Body of pancreas (tissue), 4 donors: Measurements from ENCODE around the gene AGAP1. TPM values are rescaled to one million over a fixed set of nuclear protein-coding genes. Genes with fewer than 3 reads are reported as not detected.

Source experiments
- ATAC-seq: fragments of 150-250 bp; one replicate; pipeline ENCODE4 v1.9.1; 2016
- DNase-seq, 4 donors: peaks; one replicate each; pipeline ENCODE4 v3.0.0-alpha.2; 2019
- H3K27ac ChIP-seq, 4 donors: fragments of 200-600 bp; sonication (generic); 1 replicate in 3 of 4; 2 replicates in 1 of 4; pipeline versions ENCODE4 v1.5.1 to v1.6.1; 2016 to 2019; ENCODE audit warnings: mild to moderate bottlenecking in 1 of 4, mixed read lengths in 1 of 4, moderate library complexity in 1 of 4
- H3K27me3 ChIP-seq, 2 donors: fragments of 200-600 bp; sonication (generic); one replicate each; pipeline ENCODE4 v1.6.0; 2016; ENCODE audit warnings: mild to moderate bottlenecking in 1 of 2
- H3K36me3 ChIP-seq, 2 donors: fragments of 200-600 bp; sonication (generic); replicated peaks in 1 of 2; 2 replicates each; pipeline ENCODE4 v1.5.1; 2016; ENCODE audit warnings: low read depth in 2 of 2; ENCODE audit not compliant: insufficient read depth in 1 of 2
- H3K4me1 ChIP-seq: fragments of 200-600 bp; sonication (generic); one replicate; pipeline ENCODE4 v1.6.0; 2016
- H3K4me3 ChIP-seq, 2 donors: fragments of 200-600 bp; sonication (generic); 1 replicate in 1 of 2; 2 replicates in 1 of 2; pipeline ENCODE4 v1.5.1; 2016 to 2019
- H3K9me3 ChIP-seq, 3 donors: fragments of 200-600 bp; sonication (generic); 1 replicate in 2 of 3; 2 replicates in 1 of 3; pipeline ENCODE4 v1.5.1; 2016
- POLR2A ChIP-seq, 3 donors: fragments of 450-650 bp; IDR thresholded peaks; one replicate each; pipeline ENCODE4 v1.6.1; 2016; ENCODE audit warnings: antibody characterized with exemption in 3 of 3, mild to moderate bottlenecking in 2 of 3
- WGBS, 2 donors: methylation state at CpG; one replicate each; pipeline ENCODE4 v1.1.5; 2017; 5-methylcytosine and 5-hydroxymethylcytosine counted together
- intact Hi-C: fragments of 100-400 bp; cut with DNase I; formaldehyde crosslinking; loops from one replicate; pipeline ENCODE4 v1.15.1; 2023
- total RNA-seq, 2 donors: library from RNA; depleted of rRNA; stranded (reverse); fragments of >200 nt; gene quantifications; one replicate each; pipeline ENCODE4 v1.1.0, GENCODE V29; 2016
- TF ChIP-seq, protein P1 (sequence below), 7 experiments: fragments of 450-650 bp in 4 of 7; fragments of 200-600 bp in 3 of 7; sonication (generic) in 3 of 7; IDR thresholded peaks; one replicate each; pipeline ENCODE4 v1.5.1; 2016 to 2019; ENCODE audit warnings: antibody characterized with exemption in 7 of 7

Gene AGAP1
- total RNA-seq, 2 donors from 2014 or later = 21.3 to 32.6 TPM

- no peak for DNase-seq
- no peak for ATAC-seq
Measured at GRCh38 chr2:235900631-235901030, 406.8 kb downstream of the AGAP1 start.

GRCh38 chr2:235901243-235901642 lies 407.4 kb downstream of the AGAP1 start:
- Histone ChIP-seq H3K4me3 (no peak overlapping the region), H3K27me3 (no peaks in the 10 kb centered on the region), H3K36me3 (no peaks in the 10 kb centered on the region), H3K27ac (no peak overlapping the region), H3K9me3 (no peaks in the 10 kb centered on the region), H3K4me1 (no peaks in the 10 kb centered on the region)
- ATAC-seq = no peak
- 93% methylated on average over 1 of the region's 1 CpG for WGBS, 2 donors
- intact Hi-C loops = no loop called here
- TF ChIP-seq, protein P1, sequence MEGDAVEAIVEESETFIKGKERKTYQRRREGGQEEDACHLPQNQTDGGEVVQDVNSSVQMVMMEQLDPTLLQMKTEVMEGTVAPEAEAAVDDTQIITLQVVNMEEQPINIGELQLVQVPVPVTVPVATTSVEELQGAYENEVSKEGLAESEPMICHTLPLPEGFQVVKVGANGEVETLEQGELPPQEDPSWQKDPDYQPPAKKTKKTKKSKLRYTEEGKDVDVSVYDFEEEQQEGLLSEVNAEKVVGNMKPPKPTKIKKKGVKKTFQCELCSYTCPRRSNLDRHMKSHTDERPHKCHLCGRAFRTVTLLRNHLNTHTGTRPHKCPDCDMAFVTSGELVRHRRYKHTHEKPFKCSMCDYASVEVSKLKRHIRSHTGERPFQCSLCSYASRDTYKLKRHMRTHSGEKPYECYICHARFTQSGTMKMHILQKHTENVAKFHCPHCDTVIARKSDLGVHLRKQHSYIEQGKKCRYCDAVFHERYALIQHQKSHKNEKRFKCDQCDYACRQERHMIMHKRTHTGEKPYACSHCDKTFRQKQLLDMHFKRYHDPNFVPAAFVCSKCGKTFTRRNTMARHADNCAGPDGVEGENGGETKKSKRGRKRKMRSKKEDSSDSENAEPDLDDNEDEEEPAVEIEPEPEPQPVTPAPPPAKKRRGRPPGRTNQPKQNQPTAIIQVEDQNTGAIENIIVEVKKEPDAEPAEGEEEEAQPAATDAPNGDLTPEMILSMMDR (IDR thresholded peaks at IDR 0.05) = no peak
- no peak for TF ChIP-seq POLR2A (IDR thresholded peaks at IDR 0.05)
- DNase-seq = no peak

More at GRCh38 chr2:235900631-235901030, 406.8 kb downstream of the AGAP1 start:
- TF ChIP-seq POLR2A (IDR thresholded peaks at IDR 0.05) = no peak
- TF ChIP-seq, protein P1 (IDR thresholded peaks at IDR 0.05) = no peak
- no peaks in the 10 kb centered on the region for H3K27me3 ChIP-seq
- WGBS, 2 donors = 83 to 89% methylated on average over 1 of the region's 1 CpG
- intact Hi-C loops = no loop called here
- no peak overlapping the region for H3K27ac ChIP-seq
- no peaks in the 10 kb centered on the region for H3K4me1 ChIP-seq
- H3K36me3 ChIP-seq = no peaks in the 10 kb centered on the region
- no peak overlapping the region for H3K4me3 ChIP-seq
- H3K9me3 ChIP-seq = no peaks in the 10 kb centered on the region

DNA sequence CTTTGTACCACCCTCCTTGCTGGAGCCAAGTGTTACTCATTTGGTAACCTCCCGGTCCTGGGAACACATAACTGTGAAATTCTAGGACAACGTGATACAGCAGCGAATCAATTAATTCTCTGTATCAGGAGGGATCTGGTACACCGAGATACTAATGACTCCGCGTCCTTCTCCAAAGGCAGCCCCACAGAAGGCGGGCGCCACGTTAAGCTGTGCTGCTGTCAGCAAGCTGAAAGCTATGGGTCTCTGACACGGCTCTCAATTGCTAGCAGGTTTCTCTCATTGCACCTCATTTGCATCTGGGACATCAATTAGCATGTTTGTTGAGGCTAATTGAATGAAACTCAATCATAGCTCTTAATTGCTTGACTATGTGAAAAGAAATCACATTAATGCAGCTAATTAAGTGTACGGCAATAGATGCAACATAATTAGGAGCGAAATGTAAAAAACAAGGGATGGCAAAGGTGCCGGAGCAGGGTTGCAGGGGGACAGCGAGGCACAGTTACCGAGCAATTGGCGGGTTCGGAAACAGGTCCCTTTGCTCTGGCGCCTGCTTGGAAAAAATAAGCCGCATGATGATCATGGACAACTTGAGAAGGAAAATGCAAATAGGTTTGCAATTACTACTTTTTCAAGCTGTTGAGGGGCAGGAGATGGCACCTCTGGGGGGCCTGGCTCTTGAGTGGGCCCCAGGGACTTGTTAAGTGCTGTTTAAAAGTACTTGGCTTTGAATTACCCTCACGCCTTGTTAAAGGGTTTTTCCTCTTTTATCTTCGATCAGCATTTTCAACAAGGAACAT lies 410.1 kb downstream of the AGAP1 start:
- no peak for TF ChIP-seq POLR2A (IDR thresholded peaks at IDR 0.05)
- TF ChIP-seq, protein P1 (IDR thresholded peaks at IDR 0.05) = no peak
- Histone ChIP-seq H3K27ac (no peak overlapping the region), H3K4me3 (no peak overlapping the region), H3K27me3 (no peaks in the 10 kb centered on the region), H3K4me1 (no peaks in the 10 kb centered on the region), H3K36me3 (no peaks in the 10 kb centered on the region), H3K9me3 (no peaks in the 10 kb centered on the region)
- intact Hi-C loops = no loop called here
- DNase-seq (no peak), ATAC-seq (no peak)
- WGBS, 2 donors = 84 to 89% methylated on average over 21 of the region's 21 CpGs

GRCh38 chr2:235904585-235904931 lies 410.7 kb downstream of the AGAP1 start:
- Histone ChIP-seq H3K36me3 (no peaks in the 10 kb centered on the region), H3K4me3 (no peak overlapping the region), H3K4me1 (no peaks in the 10 kb centered on the region), H3K27me3 (no peaks in the 10 kb centered on the region), H3K27ac (no peak overlapping the region), H3K9me3 (no peaks in the 10 kb centered on the region)
- WGBS, 2 donors = 78 to 85% methylated on average over 6 of the region's 6 CpGs
- DNase-seq (no peak), ATAC-seq (no peak)
- intact Hi-C loops = no loop called here
- TF ChIP-seq POLR2A (IDR thresholded peaks at IDR 0.05) = no peak
- TF ChIP-seq, protein P1 (IDR thresholded peaks at IDR 0.05) = no peak

DNA sequence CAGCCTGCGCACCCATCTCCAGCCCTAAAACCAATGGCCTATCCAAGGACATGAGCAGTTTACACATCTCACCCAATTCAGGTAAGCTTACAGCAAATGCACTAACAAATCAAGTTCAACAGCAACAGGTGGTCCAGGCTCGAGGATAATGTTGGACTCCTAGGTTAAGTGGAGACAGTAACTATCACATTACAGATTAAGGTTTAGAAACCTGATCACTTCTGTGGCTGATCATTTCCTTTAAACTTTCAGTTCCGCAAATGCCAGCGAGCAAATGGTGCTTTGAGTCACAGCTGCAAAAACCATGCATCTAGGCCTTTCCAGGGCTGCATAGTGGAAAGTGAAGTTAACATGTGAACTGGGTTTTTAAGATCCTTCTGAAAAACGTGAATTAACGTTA lies 415.0 kb downstream of the AGAP1 start:
- 78 to 87% methylated on average over 6 of the region's 6 CpGs for WGBS, 2 donors

More for the DNA sequence above, 415.0 kb downstream of the AGAP1 start:
- H3K9me3 ChIP-seq = no peaks in the 10 kb centered on the region
- H3K27ac ChIP-seq = no peak overlapping the region
- TF ChIP-seq POLR2A (IDR thresholded peaks at IDR 0.05) = no peak
- TF ChIP-seq, protein P1 (IDR thresholded peaks at IDR 0.05) = no peak
- DNase-seq (no peak), ATAC-seq (no peak)
- H3K27me3 ChIP-seq = no peaks in the 10 kb centered on the region
- no peaks in the 10 kb centered on the region for H3K4me1 ChIP-seq
- intact Hi-C loops = no loop called here
- no peak overlapping the region for H3K4me3 ChIP-seq
- no peaks in the 10 kb centered on the region for H3K36me3 ChIP-seq
